ENCODE data around the gene MEGF11.

The MEGF11 gene

DNA sequence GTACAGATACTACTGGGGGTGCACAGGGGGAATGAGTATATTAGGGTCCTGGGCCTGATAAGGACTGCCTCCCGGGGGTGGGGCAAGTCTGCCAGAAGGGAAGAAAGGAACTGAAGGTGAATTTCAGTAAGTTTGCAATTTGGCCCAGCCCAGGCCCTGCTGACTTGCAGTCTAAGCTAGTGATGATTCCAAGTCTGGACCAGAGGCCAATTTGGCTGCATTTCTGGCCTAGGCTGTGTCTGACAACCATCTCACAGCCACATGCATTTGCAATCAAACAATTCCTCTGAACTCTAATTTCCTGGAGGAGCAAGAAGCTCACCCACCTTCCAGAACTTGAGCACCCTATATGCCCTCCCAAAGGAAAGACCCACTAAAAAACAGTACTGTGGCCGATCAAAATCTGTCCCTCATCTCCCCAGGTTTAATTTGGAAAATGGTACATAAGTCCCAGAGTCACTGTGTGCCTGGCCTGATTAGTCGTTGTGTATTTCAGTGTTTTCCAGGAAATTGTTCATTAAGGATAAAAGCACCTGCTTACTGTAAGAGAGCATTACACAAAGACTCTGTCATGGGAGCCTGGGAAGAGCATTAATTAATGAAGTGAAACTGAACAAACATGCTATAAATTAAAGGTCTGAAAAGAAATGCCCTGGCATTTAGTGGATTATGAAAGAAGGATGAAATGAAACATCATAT, 114.5 kb downstream of the MEGF11 start:
- no peak for DNase-seq

DNA sequence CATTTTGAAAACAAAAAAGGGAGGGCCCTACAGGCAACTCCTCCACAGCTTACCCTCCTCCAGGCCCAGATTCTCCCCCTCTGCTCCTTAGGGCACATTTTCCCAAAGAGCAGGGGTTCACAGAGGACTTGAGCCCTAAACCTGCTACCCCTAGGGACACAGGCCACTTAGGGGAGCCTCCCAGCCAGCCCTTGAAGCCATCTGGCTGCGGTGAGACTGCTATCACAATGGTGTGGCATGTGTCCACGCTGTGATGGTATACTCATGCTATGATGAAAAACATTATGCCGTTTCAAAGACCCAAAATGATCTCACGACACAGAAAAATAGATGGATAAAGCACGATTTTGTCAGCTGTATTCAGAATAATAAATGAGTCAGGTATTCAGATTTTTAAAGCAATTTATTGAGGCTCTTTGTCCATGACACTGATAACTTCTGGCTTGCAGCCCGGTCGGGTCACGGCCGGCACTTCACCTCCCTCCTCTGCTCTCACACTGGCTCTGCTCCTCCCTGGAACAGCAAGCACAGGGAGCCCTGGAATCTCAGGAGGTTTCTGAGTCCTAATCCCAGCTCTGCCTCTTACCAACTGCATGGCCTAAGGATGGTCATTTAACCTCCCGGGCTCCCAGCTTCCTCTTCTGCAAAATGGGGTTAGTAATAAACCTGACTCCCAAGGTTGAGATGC, 115.3 kb downstream of the MEGF11 start:
- no peak for DNase-seq

DNA sequence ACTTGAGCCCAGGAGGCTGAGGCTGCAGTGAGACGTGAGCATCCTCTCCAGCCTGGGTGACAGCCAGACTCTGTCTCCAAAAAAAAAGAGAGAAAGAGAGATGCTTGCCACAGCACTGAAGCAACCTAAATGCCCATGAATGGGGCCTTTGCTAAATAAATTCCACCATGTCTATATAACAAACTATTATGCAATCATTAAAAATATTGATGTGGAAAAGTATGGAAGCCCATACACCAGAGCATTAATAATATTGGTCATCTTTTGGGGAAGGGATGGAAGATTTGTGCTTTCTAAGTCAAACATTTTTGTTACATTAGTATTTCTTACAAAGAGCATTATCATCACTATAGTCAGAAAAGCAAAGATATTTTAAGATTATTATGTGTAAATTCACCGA, 116.6 kb downstream of the MEGF11 start:
- DNase-seq, result no peak

DNA sequence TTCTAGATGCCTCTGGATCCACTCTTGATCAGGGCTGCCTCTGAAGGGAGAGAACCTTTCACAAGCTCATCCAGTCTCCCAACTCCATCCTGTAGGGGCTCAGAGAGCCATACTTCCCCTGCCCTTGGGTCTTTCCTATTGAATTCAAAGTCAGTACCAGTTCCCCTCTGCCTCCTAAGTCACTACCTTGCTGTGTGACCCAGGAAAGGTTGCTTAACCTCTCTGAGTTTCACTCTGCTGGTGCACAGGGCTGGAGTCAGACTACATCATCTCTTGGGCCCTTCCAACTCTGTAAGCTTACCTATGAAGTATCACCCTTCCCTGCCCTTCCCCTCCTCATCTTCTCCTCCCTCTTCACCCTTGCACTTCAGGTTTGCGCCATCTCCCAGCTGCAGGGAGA, 117.9 kb downstream of the MEGF11 start:
- DNase-seq, result no peak

DNA sequence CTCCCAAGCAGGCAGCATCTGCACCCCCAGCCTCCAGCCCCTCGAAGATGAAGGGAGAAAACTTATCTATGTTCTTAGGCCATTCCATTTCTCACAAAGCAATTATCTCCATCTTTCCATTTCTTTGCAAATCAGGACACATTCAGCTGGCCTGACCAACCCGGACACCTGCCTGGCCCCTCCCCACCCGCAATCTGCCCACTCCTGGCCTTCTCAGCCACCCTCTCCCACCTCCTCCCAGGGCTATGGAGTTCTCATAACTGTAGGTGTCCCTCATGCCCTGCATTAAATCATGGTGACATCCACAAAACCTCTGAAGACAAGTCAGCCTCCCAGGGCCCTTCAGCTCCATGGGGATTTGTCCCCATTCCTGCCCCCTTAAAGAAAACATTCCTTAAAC, 119.3 kb downstream of the MEGF11 start:
- no peak for DNase-seq

DNA sequence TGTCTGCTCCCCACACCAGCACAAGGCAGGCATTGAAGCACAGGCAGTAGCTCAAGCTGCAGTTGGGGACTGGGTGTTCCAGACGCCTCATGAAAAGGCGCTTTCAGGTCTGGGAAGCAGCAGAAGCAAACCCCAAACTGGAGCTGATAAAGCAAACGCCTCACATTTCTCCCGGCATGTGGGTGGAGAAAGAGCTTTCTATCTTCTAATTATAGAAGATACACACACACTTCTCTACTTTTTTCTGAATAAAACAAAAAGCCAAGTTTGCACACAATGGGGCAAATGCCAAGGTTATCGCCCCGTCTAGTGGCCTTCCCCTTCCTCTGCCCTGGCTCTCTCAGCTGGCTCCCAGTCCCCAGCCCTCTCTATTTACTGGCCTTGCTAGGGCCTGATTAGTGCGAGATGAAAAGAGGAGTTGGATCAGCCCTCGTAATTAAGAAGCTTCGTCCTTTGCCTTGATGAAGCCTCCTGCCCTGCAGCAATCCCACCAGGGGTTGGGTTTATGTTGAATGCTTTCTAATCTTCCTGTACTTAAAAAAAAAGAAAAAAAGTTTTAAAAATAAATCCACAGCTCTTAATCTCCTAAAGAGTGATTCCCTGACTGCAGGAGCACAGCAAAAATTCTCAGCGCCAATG, 120.2 kb downstream of the MEGF11 start:
- no peak for DNase-seq

DNA sequence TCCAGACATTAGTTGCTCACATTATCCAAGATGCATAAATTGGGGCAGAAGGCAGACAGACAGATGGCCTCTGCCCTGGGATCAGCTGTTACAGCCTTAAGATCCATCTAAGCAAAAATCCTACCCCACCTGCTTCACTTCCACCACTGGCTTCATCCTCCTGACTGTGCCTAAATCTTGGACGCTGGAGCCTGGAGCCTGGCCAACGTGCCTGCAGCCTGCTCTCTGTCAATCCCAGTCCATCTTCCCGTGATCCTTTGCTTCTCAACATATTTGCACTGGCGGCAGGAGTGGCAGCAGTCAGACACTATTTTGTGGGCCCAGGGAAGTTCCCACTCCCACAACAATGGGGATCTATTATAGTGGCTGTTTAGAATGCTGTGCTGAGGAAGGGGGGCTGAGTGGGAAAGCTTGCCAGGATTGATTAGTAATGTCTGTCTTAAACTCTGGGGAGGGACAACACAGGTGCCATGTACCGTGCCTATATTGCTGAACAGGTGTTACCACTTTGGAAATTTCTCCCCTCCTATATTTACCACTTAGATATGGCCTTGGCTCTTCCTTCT, 121.2 kb downstream of the MEGF11 start:
- DNase-seq, result no peak

DNA sequence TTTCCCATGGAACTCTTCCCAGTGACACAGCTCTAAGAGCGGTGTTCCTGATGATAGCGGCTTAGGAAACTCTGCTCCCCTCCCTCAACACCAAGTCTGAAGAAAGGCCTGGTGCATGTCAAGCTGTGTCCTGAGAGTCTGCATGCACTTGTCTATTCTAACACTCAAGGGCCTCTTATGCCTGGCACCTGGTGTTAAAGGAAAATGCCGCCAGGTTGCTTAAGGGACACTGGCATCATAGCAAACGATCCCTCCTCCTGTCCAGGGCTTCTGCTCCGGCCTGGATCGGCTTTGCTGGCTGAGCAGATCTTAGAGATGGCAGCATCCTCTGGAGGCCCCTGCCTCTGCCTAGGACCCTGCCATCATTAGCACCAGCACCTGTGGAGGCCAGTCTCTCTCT, 121.7 kb downstream of the MEGF11 start:
- no peak for DNase-seq

DNA sequence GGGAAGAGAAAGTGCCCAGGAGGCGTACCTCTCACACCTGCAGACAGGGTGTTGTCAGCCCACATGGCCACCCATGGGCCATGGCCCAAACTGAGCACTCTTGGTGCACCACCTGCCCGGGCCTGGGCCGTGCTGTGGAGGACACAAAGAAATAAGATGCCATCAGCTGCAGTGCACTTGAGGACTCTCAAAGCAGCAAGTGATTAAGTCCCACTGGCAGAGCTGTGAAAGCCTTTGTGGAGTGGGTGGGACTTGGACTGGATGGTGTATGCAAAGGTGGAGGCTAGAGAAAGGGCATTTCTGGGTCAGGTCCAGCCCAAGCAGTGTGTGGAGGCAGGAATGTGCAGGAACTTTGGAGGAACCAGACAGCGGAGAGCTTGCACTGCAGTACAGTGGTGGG, 122.3 kb downstream of the MEGF11 start:
- peak; percentile 43 for DNase-seq

DNA sequence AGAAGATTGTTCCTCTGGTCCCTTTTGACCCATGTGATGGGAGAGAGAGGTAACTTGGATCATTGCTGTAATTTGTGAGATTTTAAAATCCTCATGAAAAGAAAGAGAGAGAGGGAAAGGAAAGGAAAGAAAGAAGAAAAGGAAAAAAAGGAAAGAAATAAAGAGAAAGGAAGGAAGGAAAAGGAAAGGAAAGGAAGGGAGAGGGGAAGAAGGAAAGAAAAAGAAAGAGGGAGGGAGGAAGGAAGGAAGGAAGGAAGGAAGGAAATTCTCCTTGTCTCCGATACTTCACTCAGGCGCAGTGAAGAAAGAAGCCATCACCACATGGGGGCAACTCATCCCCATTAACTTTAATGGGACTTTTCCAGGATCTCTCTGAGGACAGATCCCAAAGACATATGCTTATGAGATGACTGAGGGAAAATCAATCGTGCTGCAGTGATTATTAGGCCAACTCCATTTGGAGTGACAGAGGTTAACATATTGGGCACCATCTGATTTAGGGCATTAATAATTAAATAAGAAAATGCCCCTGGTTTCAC, 123.0 kb downstream of the MEGF11 start:
- no peak for DNase-seq

DNA sequence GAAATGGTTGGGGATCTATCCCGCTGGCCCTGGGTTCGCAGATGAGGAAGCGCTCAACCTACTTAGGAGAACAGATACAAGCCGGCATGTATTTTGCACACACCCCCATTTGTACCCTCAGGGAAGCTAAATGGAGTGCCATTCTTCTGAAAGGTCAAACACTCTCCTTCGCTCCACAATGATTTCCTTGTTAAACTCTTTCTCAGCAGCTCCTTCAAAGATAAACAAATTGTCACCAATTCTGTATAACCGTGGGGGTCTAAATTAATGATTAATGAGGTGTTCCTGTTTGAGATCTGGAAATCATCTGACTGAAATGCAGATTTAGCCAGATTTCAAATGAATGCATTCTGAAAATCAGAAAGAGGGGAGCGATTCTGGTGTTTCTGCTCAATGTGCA, 124.0 kb downstream of the MEGF11 start:
- no peak for DNase-seq

DNA sequence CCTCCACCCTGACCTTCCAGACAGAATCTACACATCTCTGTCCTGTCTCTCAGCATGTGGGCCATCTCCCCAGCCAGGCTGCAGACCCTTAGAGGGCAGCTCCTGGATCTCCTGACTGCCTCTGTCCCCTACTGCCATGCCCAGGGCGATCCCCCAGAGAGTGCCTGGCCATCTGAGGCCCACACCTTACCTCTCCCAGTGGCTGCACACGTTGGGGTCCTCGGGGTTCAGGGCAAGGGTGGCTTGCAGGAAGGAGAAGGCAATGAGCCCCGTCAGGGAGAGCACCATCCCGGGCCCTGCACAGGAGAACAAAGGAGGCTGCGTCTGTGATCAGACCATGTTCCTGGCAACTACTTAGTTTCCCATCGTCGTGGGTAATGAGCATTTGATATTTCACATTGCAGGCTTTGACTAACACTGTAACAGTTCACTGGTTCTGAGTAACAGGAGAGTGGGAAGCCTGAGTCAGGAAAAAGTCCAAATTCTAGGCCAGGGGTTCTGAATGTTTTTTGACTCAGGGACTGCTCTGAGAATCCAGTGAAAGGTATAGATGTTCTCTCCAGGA, 125.4 kb downstream of the MEGF11 start:
- DNase-seq, result no peak

DNA sequence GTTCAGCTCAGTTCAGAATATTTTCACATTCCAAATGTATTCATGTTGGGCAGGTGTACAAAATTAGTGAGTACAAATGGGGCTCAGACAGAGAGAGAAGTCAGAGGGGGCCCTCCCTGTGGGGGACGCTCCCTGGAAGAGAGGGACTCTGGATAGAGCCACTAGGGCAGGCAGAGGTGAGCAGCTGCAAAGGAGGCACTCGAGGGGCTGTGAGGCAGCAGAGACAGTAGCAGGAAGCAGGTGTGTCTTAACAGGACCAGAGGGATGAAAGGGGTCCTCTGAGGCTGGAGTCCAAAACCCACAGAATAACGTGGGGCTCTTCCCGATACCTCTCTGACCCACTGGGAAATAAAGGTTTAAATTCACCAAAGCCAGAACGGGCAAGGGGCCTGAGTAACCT, 127.1 kb downstream of the MEGF11 start:
- DNase-seq, result no peak

DNA sequence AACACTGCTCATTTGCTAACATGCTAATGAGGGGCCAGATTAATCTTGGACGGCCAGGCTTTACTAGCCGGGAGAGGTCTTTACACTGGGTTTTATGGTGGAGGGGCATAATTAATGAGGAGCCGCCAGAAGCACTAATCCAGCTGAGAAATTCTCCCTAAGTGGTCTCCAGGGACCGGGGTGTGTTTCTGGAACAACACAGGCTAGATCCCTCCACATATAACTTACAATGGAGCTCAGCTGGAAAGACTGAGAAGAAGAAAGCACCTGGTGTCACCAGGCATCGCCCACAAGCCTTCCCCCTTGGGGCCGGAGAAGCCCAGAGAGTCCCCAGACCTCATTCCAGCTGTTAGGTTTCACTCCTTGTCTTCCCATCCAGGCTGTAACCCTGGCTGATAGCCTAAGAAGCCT, 127.5 kb downstream of the MEGF11 start:
- peak; percentile 29 for DNase-seq

DNA sequence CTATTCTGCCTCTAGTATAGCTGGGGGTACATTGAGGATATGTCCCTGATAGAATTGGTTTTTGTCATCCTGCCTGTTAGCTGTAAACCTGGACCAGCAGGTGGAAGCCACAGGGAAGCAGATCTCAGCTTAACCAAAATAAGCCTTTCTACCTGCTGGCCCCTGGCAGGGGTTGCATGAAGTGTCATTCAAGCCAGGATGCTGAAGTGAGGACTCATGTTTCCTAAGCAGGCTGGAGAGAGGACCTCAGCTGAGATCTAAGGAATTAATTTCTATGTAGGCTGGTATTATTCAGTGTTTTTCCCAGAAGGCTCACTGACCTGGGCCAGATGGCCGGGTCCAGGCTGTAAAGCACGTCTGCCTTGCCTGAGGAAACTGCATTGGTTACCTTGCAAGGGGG, 128.9 kb downstream of the MEGF11 start:
- DNase-seq, result no peak

DNA sequence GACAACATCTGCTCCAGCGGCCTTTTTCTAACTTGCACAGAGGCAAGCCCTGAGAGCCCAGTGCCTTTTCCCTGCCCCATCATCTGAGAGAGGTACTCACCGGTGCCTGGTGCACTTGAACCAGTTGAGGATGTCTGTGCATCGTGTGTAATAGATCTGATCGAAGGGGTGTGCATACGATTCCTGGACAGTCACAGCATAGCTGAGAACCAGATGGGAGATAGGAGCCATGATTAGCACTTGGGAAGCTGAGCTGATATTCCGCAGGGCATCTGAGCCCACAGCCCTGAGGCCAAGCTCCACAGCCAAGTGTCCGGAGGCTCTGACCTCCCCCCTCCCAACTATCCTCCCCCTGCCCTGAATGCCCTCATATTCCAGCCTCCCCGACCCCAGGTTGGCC, 129.8 kb downstream of the MEGF11 start:
- no peak for DNase-seq

DNA sequence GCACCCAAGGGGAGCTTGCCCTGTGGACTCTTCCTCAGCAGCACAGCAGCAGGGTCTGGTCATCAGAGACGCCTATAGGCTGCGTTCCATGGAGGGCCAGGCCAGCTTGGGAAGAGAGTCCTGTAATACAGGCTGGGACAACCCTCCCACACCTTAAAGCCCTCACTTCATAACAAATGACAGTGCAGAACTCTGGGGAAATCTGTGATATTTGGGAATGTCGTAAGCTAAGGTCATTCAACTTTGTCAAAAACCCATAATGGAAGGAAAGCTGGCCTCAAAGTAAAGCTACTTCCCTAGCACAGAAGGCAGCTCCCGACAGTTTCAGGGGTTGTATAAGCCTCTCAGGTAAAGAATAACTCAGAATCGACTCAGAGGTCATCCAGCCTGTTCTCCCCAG, 133.1 kb downstream of the MEGF11 start:
- DNase-seq, result no peak

DNA sequence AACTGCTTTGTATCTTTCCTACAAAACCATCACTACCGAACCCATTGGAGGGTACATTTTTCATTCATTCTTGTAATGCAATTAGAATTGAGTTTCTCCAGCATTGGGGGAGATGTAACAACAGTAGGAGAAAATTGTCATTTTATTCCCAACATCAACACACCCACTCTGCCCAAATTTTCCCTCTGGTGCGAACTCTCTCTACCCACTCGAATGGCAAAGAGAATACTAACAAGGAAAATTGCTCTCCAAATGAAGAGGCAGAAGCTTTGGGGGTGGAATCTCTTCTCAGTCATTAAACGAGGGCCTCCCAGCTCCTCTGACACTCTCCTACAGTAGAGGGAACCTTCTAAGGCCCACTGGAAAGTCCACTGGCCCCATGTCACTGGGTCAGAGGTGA, 135.7 kb downstream of the MEGF11 start:
- DNase-seq, result no peak

DNA sequence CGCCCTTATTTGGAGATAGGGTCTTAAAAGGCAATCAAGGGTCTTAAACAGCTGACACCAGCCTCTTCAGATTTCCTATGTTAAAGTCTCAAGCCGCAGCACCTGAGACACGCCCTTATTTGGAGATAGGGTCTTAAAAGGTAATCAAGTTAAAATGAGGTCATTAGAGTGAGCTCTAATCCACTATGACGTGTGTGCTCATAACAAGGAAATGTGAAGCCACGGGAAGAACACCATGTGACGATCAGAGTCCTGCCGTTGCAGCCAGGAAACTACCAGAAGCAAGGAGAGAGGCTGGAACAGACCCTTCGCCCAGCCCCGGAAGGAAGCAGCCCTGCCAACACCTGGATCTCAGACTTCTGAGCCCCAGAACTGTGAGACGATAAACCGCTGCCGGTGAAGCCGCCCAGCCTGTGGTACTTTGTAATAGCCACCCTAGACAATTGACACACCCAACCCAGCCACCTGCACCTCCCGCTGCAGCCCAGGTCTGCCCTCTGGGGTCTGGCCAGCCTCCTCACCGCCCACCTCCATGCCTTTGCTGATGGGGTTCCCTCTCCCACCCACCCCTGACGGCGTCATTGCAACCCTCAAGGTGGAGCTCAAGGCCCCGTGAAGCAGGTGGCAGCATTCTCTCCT, 137.9 kb downstream of the MEGF11 start:
- DNase-seq, result no peak

DNA sequence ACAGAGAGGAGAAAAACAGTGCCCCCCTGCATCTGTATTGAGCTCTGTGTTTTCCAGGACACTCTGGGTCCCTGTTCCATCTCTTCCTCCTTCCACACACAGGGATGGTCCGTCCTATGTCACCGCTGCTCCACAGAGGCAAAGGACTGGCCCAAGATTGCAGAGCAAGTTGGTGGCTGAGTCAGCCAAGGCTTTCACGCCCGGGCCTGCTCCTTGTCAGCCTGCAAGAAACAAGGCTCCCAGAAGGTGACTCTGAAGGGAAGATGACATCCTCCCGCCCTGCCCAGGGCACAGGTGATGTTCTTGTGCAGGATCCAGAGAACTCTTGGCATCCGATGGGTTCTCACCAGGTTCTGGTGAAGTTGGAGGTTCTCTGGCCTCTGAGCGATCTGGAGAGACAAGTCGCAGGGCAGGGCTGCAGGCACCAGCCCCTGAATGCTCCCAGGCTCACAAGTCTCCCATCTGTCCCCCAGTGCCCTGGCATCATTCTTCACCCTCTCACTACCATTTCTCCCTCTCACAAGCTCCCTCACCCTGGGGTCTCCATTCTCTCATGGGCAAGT, 138.6 kb downstream of the MEGF11 start:
- no peak for DNase-seq

DNA sequence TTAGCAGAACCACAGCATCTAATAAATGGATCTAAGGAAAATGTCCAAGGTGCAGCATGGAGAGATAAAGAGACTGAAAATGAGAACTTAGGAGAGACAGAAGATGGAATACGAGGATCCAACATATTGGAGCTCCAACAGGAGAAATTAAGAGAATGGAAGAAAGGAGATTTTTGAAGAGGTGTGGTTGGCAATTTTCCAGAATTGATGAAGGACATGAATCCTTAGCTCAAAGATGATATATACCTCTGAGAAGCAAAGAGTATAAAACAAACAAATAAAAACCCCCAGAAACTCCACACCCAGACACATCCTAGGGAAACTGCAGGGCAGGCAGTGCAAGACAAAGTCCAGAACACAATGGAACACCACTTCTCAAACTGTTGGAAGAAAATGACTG, 141.2 kb downstream of the MEGF11 start:
- DNase-seq, result no peak

DNA sequence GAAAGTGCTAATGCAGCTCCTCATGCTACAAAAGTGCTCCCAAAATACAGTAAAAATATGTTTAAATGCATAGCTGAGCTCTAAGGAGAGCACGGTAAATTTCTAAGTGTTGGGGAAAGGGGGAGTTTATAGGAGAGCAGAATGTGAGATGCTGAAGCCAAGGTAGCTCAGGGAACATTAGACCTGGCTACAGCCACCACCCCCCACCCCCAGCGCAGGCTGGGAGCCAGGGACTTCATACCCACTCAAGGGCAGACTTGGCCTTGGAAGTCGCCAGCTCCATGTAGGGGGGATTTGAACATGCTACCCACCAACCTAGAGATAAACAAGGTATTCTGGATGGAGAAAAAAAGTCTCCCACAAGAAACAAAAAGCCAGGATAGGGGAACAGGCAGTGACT, 142.2 kb downstream of the MEGF11 start:
- DNase-seq, result no peak

DNA sequence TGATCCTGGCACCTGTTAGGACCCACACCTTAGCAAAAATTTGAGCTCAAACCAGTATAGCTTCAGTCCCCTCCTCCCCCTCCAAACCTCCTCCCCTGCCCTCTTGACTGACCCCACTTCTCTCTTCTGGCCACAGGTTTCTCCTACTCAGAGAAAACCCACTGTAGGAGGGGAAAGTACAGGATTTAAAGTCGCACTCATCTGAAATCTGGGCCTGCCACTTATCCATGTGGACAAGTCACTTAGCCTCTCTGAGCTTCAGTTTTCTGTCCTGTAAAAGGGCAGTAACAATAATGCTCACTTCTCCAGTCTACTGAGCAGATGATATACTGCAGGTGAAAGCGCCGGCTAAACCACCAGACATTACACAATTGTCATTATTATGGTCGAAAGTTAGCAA, 142.7 kb downstream of the MEGF11 start:
- no peak for DNase-seq

Measured in NCI-H2107 (cell line).